Stomach (tissue), 9 donors: ENCODE results near the gene LPIN3. TPM values are rescaled to one million over a fixed set of nuclear protein-coding genes. Genes with fewer than 3 reads are reported as not detected.

Source experiments
- DNase-seq, 2 donors: peaks; one replicate each; pipeline versions ENCODE4 v3.0.0 to v3.0.0-alpha.2; 2013 to 2019
- H3K27ac ChIP-seq, 5 donors: fragments of 200-600 bp in 4 of 5; sonication (generic) in 4 of 5; one replicate each; pipeline ENCODE4 v1.5.1; 2013 to 2019; ENCODE audit warnings: mild to moderate bottlenecking in 1 of 5, moderate library complexity in 1 of 5
- H3K27me3 ChIP-seq, 3 donors: fragments of 200-600 bp; sonication (generic); one replicate each; pipeline ENCODE4 v1.5.1; 2017 to 2019; ENCODE audit warnings: mixed run types in 1 of 3
- H3K36me3 ChIP-seq, 4 donors: fragments of 200-600 bp; sonication (generic); 1 replicate in 3 of 4; 2 replicates in 1 of 4; pipeline ENCODE4 v1.5.1; 2016 to 2019
- H3K4me1 ChIP-seq, 4 donors: fragments of 200-600 bp; sonication (generic); one replicate each; pipeline ENCODE4 v1.5.1; 2016 to 2019
- H3K4me3 ChIP-seq, 4 donors: fragments of 200-600 bp; sonication (generic) in 3 of 4; one replicate each; pipeline ENCODE4 v1.5.1; 2016 to 2019; ENCODE audit warnings: mild to moderate bottlenecking in 1 of 4
- H3K9me3 ChIP-seq, 4 donors: fragments of 200-600 bp; sonication (generic); one replicate each; pipeline ENCODE4 v1.5.1; 2016 to 2019
- CTCF ChIP-seq, 7 experiments: fragments of 450-650 bp in 4 of 7; fragments of 200-600 bp in 3 of 7; sonication (generic) in 3 of 7; IDR thresholded peaks; one replicate each; pipeline ENCODE4 v1.5.1; 2016 to 2019; ENCODE audit warnings: antibody characterized with exemption in 7 of 7, control low read depth in 2 of 7, mild to moderate bottlenecking in 1 of 7
- EP300 ChIP-seq: sonication (generic); formaldehyde crosslinking; IDR thresholded peaks from one replicate; pipeline ENCODE4 v1.6.1; 2017; ENCODE audit warnings: antibody characterized with exemption
- POLR2A ChIP-seq, 4 donors: fragments of 450-650 bp; IDR thresholded peaks; one replicate each; pipeline ENCODE4 v1.6.1; 2016; ENCODE audit warnings: antibody characterized with exemption in 4 of 4, control low read depth in 2 of 4, mild to moderate bottlenecking in 1 of 4, moderate library complexity in 1 of 4
- POLR2AphosphoS5 ChIP-seq, 3 donors: sonication (generic); formaldehyde crosslinking; IDR thresholded peaks; one replicate each; pipeline ENCODE4 v1.6.1; 2016; ENCODE audit warnings: antibody characterized with exemption in 3 of 3
- WGBS, 5 donors: extraction: QIAGEN DNeasy Blood & Tissue Kit in 3 of 5; methylation state at CpG; one replicate each; pipeline versions ENCODE4 v1.1.5 to v1.1.7; 2013 to 2018; 5-methylcytosine and 5-hydroxymethylcytosine counted together
- intact Hi-C: fragments of 100-400 bp; cut with DNase I; formaldehyde crosslinking; loops from one replicate; pipeline ENCODE4 v1.15.1; 2023; ENCODE audit warnings: low total_unique reads
- polyA plus RNA-seq, 3 donors: library from polyadenylated mRNA; stranded (reverse); fragments of 200-250 nt; gene quantifications; one replicate each; pipeline ENCODE4 v1.2.3, GENCODE V29; 2013
- total RNA-seq, 5 donors: library from RNA; depleted of rRNA; stranded (reverse); fragments of >200 nt; gene quantifications; one replicate each; pipeline versions ENCODE4 v1.1.0 to v1.2.3, GENCODE V29; 2014 to 2016
- donor health status: healthy with polysubstance abuse.
- donor health status: Bipolar disorder and iron deficiency.
- donor health status: healthy.

LPIN3 gene
- total and polyA plus RNA-seq, 8 donors, result 5.7 to 289 (median 21.5) TPM

- DNase-seq, result no peak
- intact Hi-C loops, result no loop called here
- WGBS, 5 donors, result 79 to 94% (median 91%) methylated on average over 7 to 11 of the region's 11 CpGs
- H3K4me1 ChIP-seq, result no peaks in the 10 kb centered on the region
- peaks cover 0 to 58% (median 53%) of the 10 kb centered on the region in 4 donors for H3K36me3 ChIP-seq
- H3K27me3 ChIP-seq, result peaks cover 0 to 4% (median 0%) of the 10 kb centered on the region in 3 donors
- no peak overlapping the region for H3K4me3 ChIP-seq
- no peak for TF ChIP-seq CTCF (IDR thresholded peaks at IDR 0.05)
- no peak for TF ChIP-seq POLR2AphosphoS5 (IDR thresholded peaks at IDR 0.05)
- TF ChIP-seq POLR2A (IDR thresholded peaks at IDR 0.05), result no peak
- no peak for TF ChIP-seq EP300
- H3K9me3 ChIP-seq, result no peaks in the 10 kb centered on the region
- H3K27ac ChIP-seq, result no peak overlapping the region
These were observed 17.0 kb downstream of the LPIN3 start for GRCh38 chr20:41357424-41358163.

GRCh38 chr20:41358230-41358629 is 17.6 kb downstream of the LPIN3 start:
- intact Hi-C loops, result no loop called here
- peaks cover 0 to 8% (median 0%) of the 10 kb centered on the region in 3 donors for H3K27me3 ChIP-seq
- no peaks in the 10 kb centered on the region for H3K4me1 ChIP-seq
- TF ChIP-seq POLR2AphosphoS5 (IDR thresholded peaks at IDR 0.05) (no peak), EP300 (no peak), POLR2A (IDR thresholded peaks at IDR 0.05) (no peak)
- no peak overlapping the region for H3K27ac ChIP-seq
- WGBS, 5 donors, result 89 to 99% (median 93%) methylated on average over 8 to 9 of the region's 9 CpGs
- DNase-seq, result no peak
- H3K9me3 ChIP-seq, result no peaks in the 10 kb centered on the region
- no peak overlapping the region for H3K4me3 ChIP-seq
- H3K36me3 ChIP-seq, result peaks cover 0 to 52% (median 47%) of the 10 kb centered on the region in 4 donors

- Histone ChIP-seq H3K4me1 (no peaks in the 10 kb centered on the region), H3K27me3 (peaks cover 0 to 13% (median 0%) of the 10 kb centered on the region in 3 donors), H3K4me3 (no peak overlapping the region), H3K36me3 (peaks cover 0 to 49% (median 46%) of the 10 kb centered on the region in 4 donors), H3K27ac (no peak overlapping the region), H3K9me3 (no peaks in the 10 kb centered on the region)
- intact Hi-C loops, result no loop called here
- 86 to 92% (median 91%) methylated on average over 7 of the region's 7 CpGs for WGBS, 5 donors
- no peak for DNase-seq
- TF ChIP-seq EP300 (no peak), POLR2A (IDR thresholded peaks at IDR 0.05) (no peak), POLR2AphosphoS5 (IDR thresholded peaks at IDR 0.05) (no peak), CTCF (IDR thresholded peaks at IDR 0.05) (no peak)
These were observed 18.1 kb downstream of the LPIN3 start for GRCh38 chr20:41358717-41359116.

GRCh38 chr20:41359541-41360011 is 19.0 kb downstream of the LPIN3 start:
- H3K4me1 ChIP-seq, result no peaks in the 10 kb centered on the region
- intact Hi-C loops, result no loop called here
- TF ChIP-seq POLR2A (IDR thresholded peaks at IDR 0.05), result no peak
- TF ChIP-seq CTCF (IDR thresholded peaks at IDR 0.05), result no peak
- TF ChIP-seq EP300, result no peak
- TF ChIP-seq POLR2AphosphoS5 (IDR thresholded peaks at IDR 0.05), result no peak

More at GRCh38 chr20:41359541-41360011, 19.0 kb downstream of the LPIN3 start:
- no peak for DNase-seq
- H3K9me3 ChIP-seq, result no peaks in the 10 kb centered on the region
- H3K27me3 ChIP-seq, result peaks cover 0 to 22% (median 6%) of the 10 kb centered on the region in 3 donors
- H3K27ac ChIP-seq, result no peak overlapping the region
- H3K4me3 ChIP-seq, result no peak overlapping the region
- 83 to 87% (median 86%) methylated on average over 8 to 9 of the region's 9 CpGs for WGBS, 5 donors
- peaks cover 0 to 49% (median 43%) of the 10 kb centered on the region in 4 donors for H3K36me3 ChIP-seq
